Endothelial cell of umbilical vein (primary cell): ENCODE data around the gene ARHGEF25. TPM values are rescaled to one million over a fixed set of nuclear protein-coding genes. Genes with fewer than 3 reads are reported as not detected.

ENCODE experiments used
- BruUV-seq: library from RNA; stranded (reverse); fragments of 400-500 nt; replicated peaks from 2 replicates; lab custom pipeline; 2021; lab: Mats Ljungman, UMichigan
- CTCF ChIA-PET: fragments of 300-600, 350-600 bp; sonication (Branson Sonifier 250); formaldehyde crosslinking; loops from one replicate; lab custom pipeline; 2021; ENCODE audit warnings: antibody characterized with exemption, inconsistent platforms; lab: Charles Lee
- POLR2A ChIA-PET: fragments of 300-600, 350-600 bp; sonication (Branson Sonifier 250); formaldehyde crosslinking; loops from one replicate; lab custom pipeline; 2021; ENCODE audit warnings: antibody characterized with exemption, inconsistent platforms; lab: Charles Lee
- DNase-seq: peaks from one replicate; pipeline ENCODE4 v3.0.0-alpha.2; 2011; ENCODE audit warnings: low read depth, low spot score
- FAIRE-seq: peaks from 2 replicates; lab custom pipeline; 2011; peaks lifted over from hg19 to GRCh38; lab: Jason Lieb, UNC
- H2AFZ ChIP-seq: 2 replicates; pipeline ENCODE4 v1.6.0; 2012; ENCODE audit warnings: low read depth, low read length, control low read depth, inconsistent platforms
- H3K27ac ChIP-seq: 2 replicates; pipeline ENCODE4 v1.5.1; 2011; ENCODE audit warnings: low read depth, mild to moderate bottlenecking, control low read depth, low read length, moderate library complexity; ENCODE audit not compliant: insufficient read depth
- H3K27me3 ChIP-seq, 2 experiments: 2 replicates each; pipeline versions ENCODE4 v1.6.0 to v1.6.1; 2011; ENCODE audit warnings: low read length in 2 of 2, mixed read lengths in 1 of 2; ENCODE audit not compliant: control insufficient read depth in 2 of 2, insufficient read depth in 2 of 2
- H3K36me3 ChIP-seq, 2 experiments: 2 replicates in 1 of 2; 3 replicates in 1 of 2; pipeline ENCODE4 v1.5.1; 2011; ENCODE audit warnings: low read length in 2 of 2, mild to moderate bottlenecking in 1 of 2, moderate library complexity in 1 of 2; ENCODE audit not compliant: control insufficient read depth in 2 of 2, insufficient read depth in 2 of 2; ENCODE audit errors: extremely low read depth in 1 of 2
- H3K4me1 ChIP-seq: 3 replicates; pipeline ENCODE4 v1.5.1; 2011; ENCODE audit warnings: mild to moderate bottlenecking, low read length; ENCODE audit not compliant: control insufficient read depth, insufficient read depth; ENCODE audit errors: extremely low read depth
- H3K4me2 ChIP-seq: 2 replicates; pipeline ENCODE4 v1.6.1; 2011; ENCODE audit warnings: low read length, control low read depth, mixed read lengths; ENCODE audit not compliant: insufficient read depth
- H3K4me3 ChIP-seq, 3 experiments: fragments of 200-600 bp in 1 of 3; sonication (generic), shearing (Covaris generic) in 1 of 3; replicated peaks in 1 of 3; 2 replicates each; pipeline ENCODE4 v1.5.1; 2011 to 2016; ENCODE audit warnings: control low read depth in 3 of 3, low read length in 3 of 3, mild to moderate bottlenecking in 2 of 3, inconsistent platforms in 1 of 3, low read depth in 1 of 3, moderate library complexity in 1 of 3; ENCODE audit not compliant: insufficient read depth in 1 of 3
- H3K79me2 ChIP-seq: 2 replicates; pipeline ENCODE4 v1.6.0; 2012; ENCODE audit warnings: low read length, inconsistent platforms; ENCODE audit not compliant: control insufficient read depth, insufficient read depth
- H3K9ac ChIP-seq: replicated peaks from 2 replicates; pipeline ENCODE3; 2011; ENCODE audit warnings: low read length, control low read depth; ENCODE audit not compliant: insufficient read depth; ENCODE audit errors: extremely low read depth
- H3K9me1 ChIP-seq: replicated peaks from 3 replicates; pipeline ENCODE4 v1.6.0; 2011; ENCODE audit warnings: mild to moderate bottlenecking, low read length; ENCODE audit not compliant: control insufficient read depth, insufficient read depth; ENCODE audit errors: extremely low read depth
- H3K9me3 ChIP-seq: replicated peaks from 2 replicates; pipeline ENCODE4 v1.5.1; 2012; ENCODE audit warnings: low read length, inconsistent platforms; ENCODE audit not compliant: control insufficient read depth, insufficient read depth
- H4K20me1 ChIP-seq: replicated peaks from 2 replicates; pipeline ENCODE3; 2011; ENCODE audit warnings: mild to moderate bottlenecking, low read length; ENCODE audit not compliant: control insufficient read depth, insufficient read depth; ENCODE audit errors: extremely low read depth
- EZH2 ChIP-seq: IDR thresholded peaks from 2 replicates; pipeline ENCODE4 v1.6.1; 2012; ENCODE audit warnings: borderline replicate concordance, low read depth, mild to moderate bottlenecking, moderate library complexity, low read length, inconsistent platforms; ENCODE audit not compliant: severe bottlenecking
- FOS ChIP-seq: IDR thresholded peaks from 2 replicates; pipeline ENCODE4 v1.6.1; 2011; ENCODE audit warnings: mild to moderate bottlenecking, low read length, moderate library complexity, borderline replicate concordance; ENCODE audit not compliant: insufficient read depth
- GATA2 ChIP-seq: IDR thresholded peaks from 2 replicates; pipeline ENCODE4 v1.7.0; 2011; ENCODE audit warnings: low read depth, mild to moderate bottlenecking, moderate library complexity, mixed read lengths, low read length; ENCODE audit not compliant: insufficient read length, insufficient read depth
- JUN ChIP-seq: IDR thresholded peaks from 2 replicates; pipeline ENCODE4 v1.6.1; 2011; ENCODE audit warnings: borderline replicate concordance, low read depth; ENCODE audit not compliant: insufficient read length, insufficient read depth
- MYC ChIP-seq: IDR thresholded peaks from one replicate; pipeline ENCODE4 v1.6.1; 2011; ENCODE audit warnings: mild to moderate bottlenecking, low read depth, low read length
- POLR2A ChIP-seq: IDR thresholded peaks from 2 replicates; pipeline ENCODE4 v1.6.1; 2012; ENCODE audit warnings: low read depth, mild to moderate bottlenecking, control low read depth, low read length
- POLR2AphosphoS5 ChIP-seq: IDR thresholded peaks from 2 replicates; pipeline ENCODE4 v1.6.1; 2012; ENCODE audit warnings: low read depth, mild to moderate bottlenecking, control low read depth, low read length, moderate library complexity; ENCODE audit not compliant: insufficient read depth
- dilution Hi-C: fragments of 300-500 bp; cut with MboI; formaldehyde crosslinking; loops from one replicate; pipeline ENCODE4 v1.15.0; 2019; ENCODE audit warnings: low sequenced_read_pairs; ENCODE audit not compliant: extremely low pct_ligation_motif_present
- intact Hi-C: fragments of 100-400 bp; cut with micrococcal nuclease; formaldehyde crosslinking; loops from one replicate; pipeline ENCODE4 v1.10.0; 2022
- polyA plus RNA-seq, 4 experiments: library from polyadenylated mRNA; depleted of rRNA in 3 of 4; stranded (reverse) in 3 of 4; unstranded in 1 of 4; fragments of >200 nt; gene quantifications; 2 replicates each; pipeline versions ENCODE4 v1.2.1 to v1.2.3, GENCODE V29; 2011 to 2012; ENCODE audit warnings: missing spikeins in 1 of 4
- total RNA-seq: library from RNA; stranded (reverse); gene quantifications from 2 replicates; pipeline ENCODE4 v1.2.3, GENCODE V29; 2021
- TF ChIP-seq, protein P1 (sequence below): IDR thresholded peaks from 2 replicates; pipeline ENCODE4 v1.6.1; 2011; ENCODE audit not compliant: insufficient read depth, insufficient read length
- TF ChIP-seq, protein P2 (sequence below), 2 donors: IDR thresholded peaks; 1 replicate in 1 of 2; 2 replicates in 1 of 2; pipeline ENCODE4 v1.5.1; 2011; ENCODE audit warnings: low read length in 2 of 2, mild to moderate bottlenecking in 2 of 2, moderate library complexity in 2 of 2, control low read depth in 1 of 2, inconsistent platforms in 1 of 2, low read depth in 1 of 2; ENCODE audit not compliant: insufficient read depth in 1 of 2; ENCODE audit errors: extremely low read depth in 1 of 2

The ARHGEF25 gene
- total and polyA plus RNA-seq, 2 donors (not counting 3 experiments of a cell fraction or from before 2014, with no cell fraction given) = 4.7 to 7.4 TPM

DNA sequence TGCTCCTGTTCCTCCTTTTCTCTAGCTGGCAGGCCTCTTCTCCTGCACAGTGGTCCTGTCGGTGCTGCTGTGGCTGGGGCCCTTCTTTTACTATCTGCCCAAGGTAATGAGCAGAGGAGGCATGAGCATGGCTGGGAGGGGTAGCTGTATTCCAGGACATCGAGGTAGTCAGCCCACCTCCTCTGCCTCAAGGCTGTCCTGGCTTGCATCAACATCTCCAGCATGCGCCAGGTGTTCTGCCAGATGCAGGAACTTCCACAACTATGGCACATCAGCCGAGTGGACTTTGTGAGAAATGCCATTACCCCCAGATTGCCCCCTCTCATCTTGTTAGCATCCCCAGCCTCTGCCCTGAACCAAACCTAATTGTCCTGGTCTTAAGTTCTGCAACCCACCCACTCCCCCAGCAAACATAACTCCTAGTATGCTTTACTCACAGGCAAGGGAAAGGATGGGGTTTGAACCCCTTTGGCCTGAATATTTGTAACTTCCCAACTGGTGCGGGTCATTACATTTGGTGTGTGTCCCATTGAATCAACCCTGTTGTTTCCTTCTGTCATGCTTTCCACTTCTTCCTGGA lies 12.7 kb downstream of the ARHGEF25 start:
- H3K79me2 ChIP-seq = no peaks in the 10 kb centered on the region
- TF ChIP-seq POLR2A (no peak), FOS (no peak), MYC (no peak), JUN (no peak), EZH2 (no peak), POLR2AphosphoS5 (no peak), GATA2 (no peak)
- TF ChIP-seq, protein P1, sequence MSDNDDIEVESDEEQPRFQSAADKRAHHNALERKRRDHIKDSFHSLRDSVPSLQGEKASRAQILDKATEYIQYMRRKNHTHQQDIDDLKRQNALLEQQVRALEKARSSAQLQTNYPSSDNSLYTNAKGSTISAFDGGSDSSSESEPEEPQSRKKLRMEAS = no peak
- TF ChIP-seq, protein P2, sequence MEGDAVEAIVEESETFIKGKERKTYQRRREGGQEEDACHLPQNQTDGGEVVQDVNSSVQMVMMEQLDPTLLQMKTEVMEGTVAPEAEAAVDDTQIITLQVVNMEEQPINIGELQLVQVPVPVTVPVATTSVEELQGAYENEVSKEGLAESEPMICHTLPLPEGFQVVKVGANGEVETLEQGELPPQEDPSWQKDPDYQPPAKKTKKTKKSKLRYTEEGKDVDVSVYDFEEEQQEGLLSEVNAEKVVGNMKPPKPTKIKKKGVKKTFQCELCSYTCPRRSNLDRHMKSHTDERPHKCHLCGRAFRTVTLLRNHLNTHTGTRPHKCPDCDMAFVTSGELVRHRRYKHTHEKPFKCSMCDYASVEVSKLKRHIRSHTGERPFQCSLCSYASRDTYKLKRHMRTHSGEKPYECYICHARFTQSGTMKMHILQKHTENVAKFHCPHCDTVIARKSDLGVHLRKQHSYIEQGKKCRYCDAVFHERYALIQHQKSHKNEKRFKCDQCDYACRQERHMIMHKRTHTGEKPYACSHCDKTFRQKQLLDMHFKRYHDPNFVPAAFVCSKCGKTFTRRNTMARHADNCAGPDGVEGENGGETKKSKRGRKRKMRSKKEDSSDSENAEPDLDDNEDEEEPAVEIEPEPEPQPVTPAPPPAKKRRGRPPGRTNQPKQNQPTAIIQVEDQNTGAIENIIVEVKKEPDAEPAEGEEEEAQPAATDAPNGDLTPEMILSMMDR (IDR thresholded peaks at IDR 0.05; ENCODE audit: extremely low read depth in 1 of 2, insufficient read depth in 1 of 2, low read depth in 1 of 2, low read length in 2 of 2) = no peak
- no peak overlapping the region for H3K4me3 ChIP-seq
- H3K36me3 ChIP-seq = no peaks in the 10 kb centered on the region
- ChIA-PET POLR2A (no interaction called here), CTCF (interaction anchor here (1.9 to 7.2 kb wide), 2 partner anchors 10 to 42 kb away, joined by 11 to 109 read pairs; partner anchors contain the start of gene B4GALNT1)
- no peak overlapping the region for H3K27ac ChIP-seq
- no peaks in the 10 kb centered on the region for H3K9me3 ChIP-seq
- FAIRE-seq (no peak), DNase-seq (no peak)
- no peak overlapping the region for H3K9ac ChIP-seq
- no TSS peak for BruUV-seq
- H3K4me2 ChIP-seq = no peak overlapping the region
- no peaks in the 10 kb centered on the region for H4K20me1 ChIP-seq
- dilution Hi-C loops = no loop called here
- H3K27me3 ChIP-seq = peaks cover 63 to 79% of the 10 kb centered on the region in 2 experiments
- intact Hi-C loops = no loop called here
- H3K4me1 ChIP-seq = peaks cover 5% of the 10 kb centered on the region
- no peaks in the 10 kb centered on the region for H3K9me1 ChIP-seq
- H2AFZ ChIP-seq = no peak overlapping the region
